Astrocyte of the cerebellum (primary cell): ENCODE data around the gene CCDC154.

Experiments used
- DNase-seq: peaks from one replicate; pipeline ENCODE4 v3.0.0-alpha.2; 2011; ENCODE audit warnings: low read depth
- H3K4me3 ChIP-seq: 2 replicates; pipeline ENCODE4 v1.5.1; 2011; ENCODE audit warnings: mild to moderate bottlenecking, low read depth, low read length, moderate library complexity
- in situ Hi-C: cut with HindIII; loops from 2 replicates; pipeline ENCODE4 v1.10.0; 2017; ENCODE audit warnings: low sequenced_read_pairs
- TF ChIP-seq, protein P1 (sequence below): IDR thresholded peaks from 2 replicates; pipeline ENCODE4 v1.5.1; 2012; ENCODE audit warnings: low read length, low read depth, moderate library complexity, mild to moderate bottlenecking; ENCODE audit errors: missing control alignments

The CCDC154 gene

GRCh38 chr16:1429631-1430030, 14.7 kb downstream of the CCDC154 start:
- in situ Hi-C loops: no loop called here
- no peak for DNase-seq
- no peak overlapping the region for H3K4me3 ChIP-seq
- TF ChIP-seq, protein P1, sequence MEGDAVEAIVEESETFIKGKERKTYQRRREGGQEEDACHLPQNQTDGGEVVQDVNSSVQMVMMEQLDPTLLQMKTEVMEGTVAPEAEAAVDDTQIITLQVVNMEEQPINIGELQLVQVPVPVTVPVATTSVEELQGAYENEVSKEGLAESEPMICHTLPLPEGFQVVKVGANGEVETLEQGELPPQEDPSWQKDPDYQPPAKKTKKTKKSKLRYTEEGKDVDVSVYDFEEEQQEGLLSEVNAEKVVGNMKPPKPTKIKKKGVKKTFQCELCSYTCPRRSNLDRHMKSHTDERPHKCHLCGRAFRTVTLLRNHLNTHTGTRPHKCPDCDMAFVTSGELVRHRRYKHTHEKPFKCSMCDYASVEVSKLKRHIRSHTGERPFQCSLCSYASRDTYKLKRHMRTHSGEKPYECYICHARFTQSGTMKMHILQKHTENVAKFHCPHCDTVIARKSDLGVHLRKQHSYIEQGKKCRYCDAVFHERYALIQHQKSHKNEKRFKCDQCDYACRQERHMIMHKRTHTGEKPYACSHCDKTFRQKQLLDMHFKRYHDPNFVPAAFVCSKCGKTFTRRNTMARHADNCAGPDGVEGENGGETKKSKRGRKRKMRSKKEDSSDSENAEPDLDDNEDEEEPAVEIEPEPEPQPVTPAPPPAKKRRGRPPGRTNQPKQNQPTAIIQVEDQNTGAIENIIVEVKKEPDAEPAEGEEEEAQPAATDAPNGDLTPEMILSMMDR: no peak

GRCh38 chr16:1429012-1429411, 15.3 kb downstream of the CCDC154 start:
- TF ChIP-seq, protein P1: no peak
- no peak overlapping the region for H3K4me3 ChIP-seq
- in situ Hi-C loops: no loop called here

DNA sequence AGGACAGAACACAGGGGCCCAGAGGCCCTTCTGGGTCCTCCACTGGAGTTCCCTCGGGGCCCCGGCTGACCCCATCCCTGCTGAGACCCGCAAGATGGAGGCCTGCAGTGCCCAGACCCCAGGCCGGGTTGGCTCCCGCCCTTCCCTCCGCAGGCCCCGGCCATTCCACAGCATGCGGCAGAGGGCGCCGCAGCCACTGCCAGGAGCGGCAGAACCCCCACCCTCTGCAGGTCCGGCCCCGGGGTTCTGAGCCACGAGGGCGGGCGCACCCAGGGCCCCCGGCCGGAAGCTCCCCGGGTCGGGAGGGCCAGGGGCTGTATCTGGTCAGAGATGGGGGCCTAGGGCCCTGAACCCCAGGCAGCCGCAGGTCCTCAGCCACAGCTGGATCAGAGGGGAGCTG, 15.8 kb downstream of the CCDC154 start:
- in situ Hi-C loops: no loop called here
- no peak overlapping the region for H3K4me3 ChIP-seq
- no peak for DNase-seq
- TF ChIP-seq, protein P1: peak; percentile 35

More at GRCh38 chr16:1429012-1429411, 15.3 kb downstream of the CCDC154 start:
- DNase-seq: no peak

DNA sequence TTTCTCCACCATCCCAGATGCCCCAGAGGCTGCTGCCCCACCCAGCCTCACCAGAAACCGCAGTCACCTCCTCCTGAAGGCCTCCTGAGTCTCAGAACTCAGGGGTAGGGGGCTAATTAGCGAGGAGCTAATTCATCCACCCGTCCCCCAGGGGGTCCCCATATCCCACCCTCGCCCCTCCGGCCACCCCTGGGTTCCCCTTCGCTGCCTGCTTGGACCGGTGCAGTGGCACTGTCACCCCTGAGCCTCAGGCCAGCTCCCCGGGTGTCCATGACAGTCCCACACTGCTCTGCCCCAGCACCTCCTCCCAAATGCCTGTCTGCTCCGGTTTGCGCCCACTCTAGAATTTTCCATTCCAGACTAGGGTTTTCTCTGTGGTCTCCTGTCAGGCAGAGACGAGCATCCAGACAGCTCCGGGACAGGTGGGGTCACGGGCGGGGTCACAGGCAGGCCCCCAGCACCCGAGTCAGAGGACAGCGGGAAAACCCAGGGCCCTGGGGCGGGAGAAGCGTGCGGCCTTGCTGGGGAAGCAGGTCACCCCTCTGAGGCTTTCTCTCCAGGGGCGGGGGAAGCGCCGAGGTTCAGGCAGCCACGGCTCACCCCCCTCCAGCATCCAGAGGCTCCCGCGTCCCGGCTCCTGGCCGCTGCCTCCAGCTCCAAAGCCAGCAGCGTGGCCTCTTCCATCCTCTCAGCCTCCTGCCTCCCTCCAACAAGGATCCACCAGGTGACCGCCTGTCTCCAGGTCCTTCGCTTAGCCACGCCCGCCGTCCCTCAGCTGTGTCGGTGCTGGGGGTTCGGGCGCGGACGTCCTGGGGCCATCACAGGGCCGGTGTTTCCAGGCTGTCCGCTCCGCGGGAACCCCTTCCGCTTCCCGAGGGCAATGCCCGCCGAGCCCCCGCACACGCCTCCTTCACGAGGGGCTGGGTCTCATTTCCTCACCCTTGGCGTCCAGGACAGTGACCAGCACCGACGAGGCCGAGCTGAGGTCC, 16.6 kb downstream of the CCDC154 start:
- TF ChIP-seq, protein P1: no peak
- H3K4me3 ChIP-seq: no peak overlapping the region
- no peak for DNase-seq
- in situ Hi-C loops: no loop called here

- H3K4me3 ChIP-seq: no peak overlapping the region
- TF ChIP-seq, protein P1: no peak
- DNase-seq: no peak
- in situ Hi-C loops: no loop called here
These were observed 17.5 kb downstream of the CCDC154 start for GRCh38 chr16:1426734-1427471.

DNA sequence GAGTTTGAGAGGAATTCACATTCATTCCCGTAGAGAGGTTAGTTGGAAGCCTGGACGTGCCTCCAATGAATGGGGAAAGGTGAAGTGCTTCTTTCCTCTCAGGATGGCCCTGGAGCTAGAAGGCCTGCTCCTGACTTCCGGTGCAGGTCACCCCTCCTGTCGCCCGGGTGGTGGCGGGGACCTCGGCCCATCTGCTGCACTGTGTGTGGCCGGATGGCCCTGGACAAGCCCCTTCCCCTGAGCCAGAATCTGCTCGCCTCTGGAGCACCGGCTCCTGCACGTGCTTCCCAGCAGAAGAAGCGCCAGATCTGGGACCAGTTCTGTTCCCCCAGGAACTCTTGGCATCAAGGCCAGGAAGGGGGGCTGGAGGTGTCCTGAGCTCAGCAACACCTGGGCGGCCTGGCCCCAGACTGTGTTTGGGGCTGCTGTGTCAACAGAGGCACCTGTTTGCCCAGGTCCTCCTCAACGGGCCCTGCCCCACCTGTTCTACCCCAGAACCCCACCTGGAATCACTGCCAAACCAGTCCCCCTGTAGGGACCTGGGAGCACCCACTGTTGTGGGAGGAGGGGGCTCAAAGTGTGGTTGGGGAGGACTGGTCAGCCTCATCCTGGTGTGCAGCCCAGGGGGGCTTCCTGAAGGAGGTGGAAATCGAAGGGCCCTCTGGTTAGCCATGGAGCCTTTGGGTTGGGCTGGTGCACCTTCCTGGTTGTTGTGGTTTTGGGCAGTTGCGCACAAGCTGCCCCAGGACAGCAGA, 18.6 kb downstream of the CCDC154 start:
- no peak for DNase-seq
- in situ Hi-C loops: no loop called here
- H3K4me3 ChIP-seq: no peak overlapping the region
- TF ChIP-seq, protein P1: no peak
